ENCODE measurements around the gene HAPLN2. TPM values are rescaled to one million over a fixed set of nuclear protein-coding genes. Genes with fewer than 3 reads are reported as not detected.

The HAPLN2 gene
- total RNA-seq, 2 experiments from 2014 or later: not detected

DNA sequence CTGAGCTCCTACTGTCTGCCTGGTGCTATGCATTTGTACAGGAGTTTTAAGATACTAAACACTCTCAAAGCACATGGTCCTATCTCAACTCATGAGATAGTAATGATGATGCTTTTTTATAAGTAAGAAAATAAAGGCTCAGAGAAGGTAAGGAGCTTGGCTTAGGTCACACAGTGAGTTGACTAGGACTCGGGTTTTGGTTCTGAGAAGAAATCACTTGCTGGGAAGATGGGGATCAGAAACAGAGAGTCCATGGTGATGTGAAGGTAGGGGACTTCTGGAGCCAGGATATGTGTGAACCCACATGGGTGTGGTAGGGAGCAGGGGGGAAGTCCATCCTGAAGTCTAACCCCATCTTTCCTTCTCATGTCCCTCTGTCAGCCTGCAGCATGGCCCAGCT, 26.5 kb downstream of the HAPLN2 start:
- H3K4me3 Mint-ChIP-seq: no peak overlapping the region
- no peaks in the 10 kb centered on the region for H3K9me3 Mint-ChIP-seq
- peaks cover 20% of the 10 kb centered on the region for H3K4me1 Mint-ChIP-seq (ENCODE audit: low read depth)
- TF ChIP-seq, protein P1, sequence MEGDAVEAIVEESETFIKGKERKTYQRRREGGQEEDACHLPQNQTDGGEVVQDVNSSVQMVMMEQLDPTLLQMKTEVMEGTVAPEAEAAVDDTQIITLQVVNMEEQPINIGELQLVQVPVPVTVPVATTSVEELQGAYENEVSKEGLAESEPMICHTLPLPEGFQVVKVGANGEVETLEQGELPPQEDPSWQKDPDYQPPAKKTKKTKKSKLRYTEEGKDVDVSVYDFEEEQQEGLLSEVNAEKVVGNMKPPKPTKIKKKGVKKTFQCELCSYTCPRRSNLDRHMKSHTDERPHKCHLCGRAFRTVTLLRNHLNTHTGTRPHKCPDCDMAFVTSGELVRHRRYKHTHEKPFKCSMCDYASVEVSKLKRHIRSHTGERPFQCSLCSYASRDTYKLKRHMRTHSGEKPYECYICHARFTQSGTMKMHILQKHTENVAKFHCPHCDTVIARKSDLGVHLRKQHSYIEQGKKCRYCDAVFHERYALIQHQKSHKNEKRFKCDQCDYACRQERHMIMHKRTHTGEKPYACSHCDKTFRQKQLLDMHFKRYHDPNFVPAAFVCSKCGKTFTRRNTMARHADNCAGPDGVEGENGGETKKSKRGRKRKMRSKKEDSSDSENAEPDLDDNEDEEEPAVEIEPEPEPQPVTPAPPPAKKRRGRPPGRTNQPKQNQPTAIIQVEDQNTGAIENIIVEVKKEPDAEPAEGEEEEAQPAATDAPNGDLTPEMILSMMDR (IDR thresholded peaks at IDR 0.05): no peak
- no peaks in the 10 kb centered on the region for H3K36me3 Mint-ChIP-seq (ENCODE audit: low read depth)
- H3K27me3 Mint-ChIP-seq: peaks cover 70% of the 10 kb centered on the region
- no peak overlapping the region for H3K27ac Mint-ChIP-seq
- ChIA-PET POLR2A (interaction anchor here (0.6 to 0.9 kb wide), 5 partner anchors 9 to 163 kb away, joined by 3 read pairs; no protein-coding TSS in a partner anchor), CTCF (interaction anchor here (0.7 to 12.8 kb wide), 5 partner anchors 11 to 66 kb away, joined by 3 to 146 read pairs (median 34); no protein-coding TSS in a partner anchor)
- ATAC-seq: no peak
- intact Hi-C loops (cut with micrococcal nuclease): no loop called here
- DNase-seq: no peak

DNA sequence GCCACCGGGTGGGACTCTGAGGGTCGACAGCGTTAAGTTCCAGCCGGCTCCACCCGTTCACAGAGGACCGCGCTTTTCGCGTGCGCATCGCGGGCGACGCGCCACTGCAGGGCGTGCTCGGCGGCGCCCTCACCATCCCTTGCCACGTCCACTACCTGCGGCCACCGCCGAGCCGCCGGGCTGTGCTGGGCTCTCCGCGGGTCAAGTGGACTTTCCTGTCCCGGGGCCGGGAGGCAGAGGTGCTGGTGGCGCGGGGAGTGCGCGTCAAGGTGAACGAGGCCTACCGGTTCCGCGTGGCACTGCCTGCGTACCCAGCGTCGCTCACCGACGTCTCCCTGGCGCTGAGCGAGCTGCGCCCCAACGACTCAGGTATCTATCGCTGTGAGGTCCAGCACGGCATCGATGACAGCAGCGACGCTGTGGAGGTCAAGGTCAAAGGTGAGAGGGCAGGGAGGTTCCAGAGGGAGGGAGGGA, 27.6 kb downstream of the HAPLN2 start:
- CTCF ChIA-PET: interaction anchor here (12.8 kb wide), 1 partner anchor 21 kb away, joined by 146 read pairs; no protein-coding TSS in a partner anchor
- DNase-seq: no peak
- intact Hi-C loops (cut with micrococcal nuclease): no loop called here
- no peak overlapping the region for H3K4me3 Mint-ChIP-seq
- H3K36me3 Mint-ChIP-seq (ENCODE audit: low read depth): no peaks in the 10 kb centered on the region
- POLR2A ChIA-PET: no interaction called here
- H3K27ac Mint-ChIP-seq: no peak overlapping the region
- TF ChIP-seq, protein P1 (IDR thresholded peaks at IDR 0.05): no peak
- no peak for ATAC-seq
- no peaks in the 10 kb centered on the region for H3K9me3 Mint-ChIP-seq
- H3K27me3 Mint-ChIP-seq: peaks cover 64% of the 10 kb centered on the region
- peaks cover 13% of the 10 kb centered on the region for H3K4me1 Mint-ChIP-seq (ENCODE audit: low read depth)

DNA sequence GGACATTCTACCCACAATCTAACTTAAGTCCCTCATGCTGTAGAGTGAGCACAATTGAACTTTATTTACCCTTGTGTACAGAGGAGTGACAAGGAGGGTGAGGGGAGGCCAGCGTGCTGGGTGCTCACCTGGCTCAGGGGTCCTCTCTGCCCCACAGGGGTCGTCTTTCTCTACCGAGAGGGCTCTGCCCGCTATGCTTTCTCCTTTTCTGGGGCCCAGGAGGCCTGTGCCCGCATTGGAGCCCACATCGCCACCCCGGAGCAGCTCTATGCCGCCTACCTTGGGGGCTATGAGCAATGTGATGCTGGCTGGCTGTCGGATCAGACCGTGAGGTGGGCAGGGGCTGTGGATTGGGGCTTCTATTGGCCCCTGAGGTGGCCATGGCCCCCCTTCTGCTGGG, 28.1 kb downstream of the HAPLN2 start:
- H3K27me3 Mint-ChIP-seq: peaks cover 66% of the 10 kb centered on the region
- ATAC-seq (no peak), DNase-seq (no peak)
- no peaks in the 10 kb centered on the region for H3K9me3 Mint-ChIP-seq
- intact Hi-C loops (cut with micrococcal nuclease): no loop called here
- POLR2A ChIA-PET: no interaction called here
- no peak overlapping the region for H3K27ac Mint-ChIP-seq
- H3K4me3 Mint-ChIP-seq: no peak overlapping the region
- H3K4me1 Mint-ChIP-seq (ENCODE audit: low read depth): peaks cover 12% of the 10 kb centered on the region
- TF ChIP-seq, protein P1 (IDR thresholded peaks at IDR 0.05): no peak
- no peaks in the 10 kb centered on the region for H3K36me3 Mint-ChIP-seq (ENCODE audit: low read depth)
- CTCF ChIA-PET: interaction anchor here (12.8 kb wide), 1 partner anchor 21 kb away, joined by 146 read pairs; no protein-coding TSS in a partner anchor

DNA sequence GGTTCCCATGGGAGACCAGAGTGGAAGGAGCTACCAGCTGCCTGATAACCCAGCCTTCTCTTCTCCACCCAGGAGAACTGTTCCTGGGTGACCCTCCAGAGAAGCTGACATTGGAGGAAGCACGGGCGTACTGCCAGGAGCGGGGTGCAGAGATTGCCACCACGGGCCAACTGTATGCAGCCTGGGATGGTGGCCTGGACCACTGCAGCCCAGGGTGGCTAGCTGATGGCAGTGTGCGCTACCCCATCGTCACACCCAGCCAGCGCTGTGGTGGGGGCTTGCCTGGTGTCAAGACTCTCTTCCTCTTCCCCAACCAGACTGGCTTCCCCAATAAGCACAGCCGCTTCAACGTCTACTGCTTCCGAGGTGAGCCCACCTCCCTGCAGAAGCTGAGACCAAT, 29.3 kb downstream of the HAPLN2 start:
- ATAC-seq (no peak), DNase-seq (no peak)
- CTCF ChIA-PET: interaction anchor here (0.7 to 12.8 kb wide), 11 partner anchors 10 to 263 kb away, joined by 3 to 146 read pairs (median 3); partner anchors contain the start of gene CRABP2
- Mint-ChIP-seq H3K27ac (no peak overlapping the region), H3K27me3 (peaks cover 65% of the 10 kb centered on the region), H3K9me3 (no peaks in the 10 kb centered on the region), H3K4me3 (no peak overlapping the region), H3K4me1 (ENCODE audit: low read depth) (peaks cover 6% of the 10 kb centered on the region), H3K36me3 (ENCODE audit: low read depth) (no peaks in the 10 kb centered on the region)
- POLR2A ChIA-PET: interaction anchor here (1.1 to 1.6 kb wide), 2 partner anchors 9 kb away, joined by 3 read pairs; no protein-coding TSS in a partner anchor
- intact Hi-C loops (cut with micrococcal nuclease): no loop called here
- TF ChIP-seq, protein P1 (IDR thresholded peaks at IDR 0.05): no peak

DNA sequence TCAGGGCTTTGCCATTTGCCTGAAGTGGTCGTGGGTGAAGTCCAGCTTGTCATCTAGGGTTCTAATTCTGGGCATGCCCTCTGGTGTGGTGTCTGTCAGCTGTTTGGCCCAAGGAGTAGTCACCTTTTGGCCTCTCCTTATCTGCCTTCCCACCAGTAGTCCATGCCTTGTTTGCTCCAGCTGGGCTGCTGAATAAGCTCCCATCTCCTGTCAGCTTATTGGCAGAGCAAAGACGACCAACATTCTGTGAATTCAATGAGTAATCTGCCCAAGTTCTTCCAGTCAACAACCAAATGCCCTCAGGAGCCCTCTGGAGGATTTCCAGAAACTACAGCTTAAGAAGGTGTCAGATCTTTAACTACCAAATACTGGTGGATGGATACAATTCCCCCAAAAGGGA, 29.7 kb downstream of the HAPLN2 start:
- DNase-seq (no peak), ATAC-seq (no peak)
- peaks cover 66% of the 10 kb centered on the region for H3K27me3 Mint-ChIP-seq
- H3K36me3 Mint-ChIP-seq (ENCODE audit: low read depth): no peaks in the 10 kb centered on the region
- ChIA-PET POLR2A (interaction anchor here (1.1 to 1.6 kb wide), 2 partner anchors 9 kb away, joined by 3 read pairs; no protein-coding TSS in a partner anchor), CTCF (interaction anchor here (0.7 to 12.8 kb wide), 11 partner anchors 10 to 263 kb away, joined by 3 to 146 read pairs (median 3); partner anchors contain the start of gene CRABP2)
- no peak overlapping the region for H3K27ac Mint-ChIP-seq
- TF ChIP-seq, protein P1 (IDR thresholded peaks at IDR 0.05): no peak
- H3K9me3 Mint-ChIP-seq: no peaks in the 10 kb centered on the region
- H3K4me1 Mint-ChIP-seq (ENCODE audit: low read depth): peaks cover 1% of the 10 kb centered on the region
- H3K4me3 Mint-ChIP-seq: no peak overlapping the region
- intact Hi-C loops (cut with micrococcal nuclease): no loop called here
